Testis (tissue), 3 donors: ENCODE measurements around the gene PCDHA1. TPM values are rescaled to one million over a fixed set of nuclear protein-coding genes. Genes with fewer than 3 reads are reported as not detected.

Source experiments
- DNase-seq: peaks from one replicate; pipeline ENCODE4 v3.0.0-alpha.2; 2019
- H3K27ac ChIP-seq, 2 donors: fragments of 200-600 bp; sonication (generic); one replicate each; pipeline ENCODE4 v1.5.1; 2019
- H3K27me3 ChIP-seq: fragments of 200-600 bp; sonication (generic); one replicate; pipeline ENCODE4 v1.5.1; 2019
- H3K36me3 ChIP-seq: fragments of 200-600 bp; sonication (generic); one replicate; pipeline ENCODE4 v1.5.1; 2017; ENCODE audit warnings: low read depth; ENCODE audit errors: missing control alignments
- H3K4me1 ChIP-seq: fragments of 200-600 bp; sonication (generic); one replicate; pipeline ENCODE4 v1.5.1; 2019
- H3K4me3 ChIP-seq, 2 donors: fragments of 200-600 bp; sonication (generic); one replicate each; pipeline ENCODE4 v1.5.1; 2017 to 2019
- H3K9me3 ChIP-seq: fragments of 200-600 bp; sonication (generic); one replicate; pipeline ENCODE4 v1.5.1; 2017
- POLR2A ChIP-seq: fragments of 450-650 bp; IDR thresholded peaks from one replicate; pipeline ENCODE4 v1.6.1; 2017; ENCODE audit warnings: antibody characterized with exemption, mild to moderate bottlenecking, moderate library complexity
- WGBS, 2 donors: methylation state at CpG; one replicate each; pipeline ENCODE4 v1.1.5; 2018; 5-methylcytosine and 5-hydroxymethylcytosine counted together
- intact Hi-C: fragments of 100-400 bp; cut with DNase I; formaldehyde crosslinking; loops from one replicate; pipeline ENCODE4 v1.15.1; 2023; ENCODE audit warnings: low total_unique reads
- polyA plus RNA-seq: library from polyadenylated mRNA; stranded (reverse); fragments of 350-450 nt; fragmentation: Illumina TruSeq; extraction: RNeasy Lipid Tissue Mini Kit (QIAGEN cat#74804); gene quantifications from one replicate; pipeline ENCODE4 v1.2.3, GENCODE V29; 2014; ENCODE audit warnings: low read depth, low replicate concordance; ENCODE audit not compliant: insufficient read depth
- total RNA-seq, 2 donors: library from RNA; depleted of rRNA; stranded (reverse); fragments of >200 nt; gene quantifications; one replicate each; pipeline ENCODE4 v1.2.3, GENCODE V29; 2016
- TF ChIP-seq, protein P1 (sequence below), 3 experiments: fragments of 450-650 bp in 2 of 3; fragments of 200-600 bp in 1 of 3; sonication (generic) in 1 of 3; IDR thresholded peaks; one replicate each; pipeline ENCODE4 v1.5.1; 2016 to 2019; ENCODE audit warnings: antibody characterized with exemption in 3 of 3, mild to moderate bottlenecking in 2 of 3, moderate library complexity in 1 of 3

The PCDHA1 gene
- total and polyA plus RNA-seq, 3 donors from 2014 or later: 1.7 to 2.6 (median 1.8) TPM

DNA sequence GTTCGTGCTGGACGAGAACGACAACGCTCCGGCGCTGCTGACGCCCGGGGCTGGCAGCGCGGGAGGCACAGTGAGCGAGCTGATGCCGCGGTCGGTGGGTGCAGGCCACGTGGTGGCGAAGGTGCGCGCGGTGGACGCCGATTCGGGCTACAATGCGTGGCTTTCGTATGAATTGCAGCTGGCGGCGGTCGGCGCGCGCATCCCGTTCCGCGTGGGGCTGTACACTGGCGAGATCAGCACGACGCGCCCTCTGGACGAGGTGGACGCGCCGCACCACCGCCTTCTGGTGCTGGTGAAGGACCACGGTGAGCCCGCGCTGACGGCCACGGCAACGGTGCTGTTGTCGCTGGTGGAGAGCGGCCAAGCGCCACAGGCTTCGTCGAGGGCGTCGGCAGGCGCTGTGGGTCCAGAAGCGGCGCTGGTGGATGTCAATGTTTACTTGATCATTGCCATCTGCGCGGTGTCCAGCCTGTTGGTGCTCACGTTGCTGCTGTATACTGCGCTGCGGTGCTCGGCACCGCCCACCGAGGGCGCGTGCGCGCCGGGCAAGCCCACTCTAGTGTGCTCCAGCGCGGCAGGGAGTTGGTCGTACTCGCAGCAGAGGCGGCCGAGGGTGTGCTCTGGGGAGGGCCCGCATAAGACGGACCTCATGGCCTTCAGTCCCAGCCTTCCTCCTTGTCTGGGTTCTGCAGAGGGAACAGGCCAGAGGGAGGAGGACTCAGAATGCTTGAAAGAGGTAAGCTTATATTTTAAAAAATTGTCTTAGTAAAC is 98.2 kb downstream of the PCDHA1 start:
- H3K4me3 ChIP-seq: peak overlapping the region; percentile 37 to 45
- WGBS, 2 donors: 28 to 35% methylated on average over 53 to 56 of the region's 79 CpGs
- peak; percentile 33 for DNase-seq
- H3K27me3 ChIP-seq: no peaks in the 10 kb centered on the region
- no peaks in the 10 kb centered on the region for H3K9me3 ChIP-seq
- no peak overlapping the region for H3K27ac ChIP-seq
- no peaks in the 10 kb centered on the region for H3K36me3 ChIP-seq
- TF ChIP-seq POLR2A: no peak
- TF ChIP-seq, protein P1, sequence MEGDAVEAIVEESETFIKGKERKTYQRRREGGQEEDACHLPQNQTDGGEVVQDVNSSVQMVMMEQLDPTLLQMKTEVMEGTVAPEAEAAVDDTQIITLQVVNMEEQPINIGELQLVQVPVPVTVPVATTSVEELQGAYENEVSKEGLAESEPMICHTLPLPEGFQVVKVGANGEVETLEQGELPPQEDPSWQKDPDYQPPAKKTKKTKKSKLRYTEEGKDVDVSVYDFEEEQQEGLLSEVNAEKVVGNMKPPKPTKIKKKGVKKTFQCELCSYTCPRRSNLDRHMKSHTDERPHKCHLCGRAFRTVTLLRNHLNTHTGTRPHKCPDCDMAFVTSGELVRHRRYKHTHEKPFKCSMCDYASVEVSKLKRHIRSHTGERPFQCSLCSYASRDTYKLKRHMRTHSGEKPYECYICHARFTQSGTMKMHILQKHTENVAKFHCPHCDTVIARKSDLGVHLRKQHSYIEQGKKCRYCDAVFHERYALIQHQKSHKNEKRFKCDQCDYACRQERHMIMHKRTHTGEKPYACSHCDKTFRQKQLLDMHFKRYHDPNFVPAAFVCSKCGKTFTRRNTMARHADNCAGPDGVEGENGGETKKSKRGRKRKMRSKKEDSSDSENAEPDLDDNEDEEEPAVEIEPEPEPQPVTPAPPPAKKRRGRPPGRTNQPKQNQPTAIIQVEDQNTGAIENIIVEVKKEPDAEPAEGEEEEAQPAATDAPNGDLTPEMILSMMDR (IDR thresholded peaks at IDR 0.05): no peak
- H3K4me1 ChIP-seq: no peaks in the 10 kb centered on the region
- intact Hi-C loops: no loop called here

DNA sequence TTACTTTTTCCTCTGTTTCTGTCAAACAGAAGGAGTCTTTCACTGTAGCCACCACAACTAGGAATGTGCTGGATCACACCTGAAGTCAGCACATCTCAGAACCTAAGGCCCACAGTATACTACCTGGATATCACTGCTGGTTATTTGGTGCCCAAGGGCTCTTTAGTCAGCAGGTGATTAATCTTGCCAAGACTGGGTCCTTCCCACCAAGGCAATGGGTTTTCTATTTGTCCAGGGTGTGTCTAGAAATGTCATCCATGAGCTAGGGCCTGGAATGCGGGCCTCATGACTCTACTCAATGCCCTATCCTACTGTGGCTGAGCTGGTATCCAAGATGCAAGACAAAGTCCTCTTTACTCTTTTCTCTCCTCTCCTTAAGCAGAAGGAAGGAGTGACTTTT is 130.4 kb downstream of the PCDHA1 start:
- no peak overlapping the region for H3K27ac ChIP-seq
- TF ChIP-seq POLR2A: no peak
- TF ChIP-seq, protein P1 (IDR thresholded peaks at IDR 0.05): no peak
- DNase-seq: no peak
- H3K9me3 ChIP-seq: no peaks in the 10 kb centered on the region
- no peaks in the 10 kb centered on the region for H3K36me3 ChIP-seq
- no peaks in the 10 kb centered on the region for H3K27me3 ChIP-seq
- H3K4me1 ChIP-seq: no peaks in the 10 kb centered on the region
- H3K4me3 ChIP-seq: no peak overlapping the region
- WGBS, 2 donors: 77 to 93% methylated on average over 1 of the region's 1 CpG
- intact Hi-C loops: no loop called here

DNA sequence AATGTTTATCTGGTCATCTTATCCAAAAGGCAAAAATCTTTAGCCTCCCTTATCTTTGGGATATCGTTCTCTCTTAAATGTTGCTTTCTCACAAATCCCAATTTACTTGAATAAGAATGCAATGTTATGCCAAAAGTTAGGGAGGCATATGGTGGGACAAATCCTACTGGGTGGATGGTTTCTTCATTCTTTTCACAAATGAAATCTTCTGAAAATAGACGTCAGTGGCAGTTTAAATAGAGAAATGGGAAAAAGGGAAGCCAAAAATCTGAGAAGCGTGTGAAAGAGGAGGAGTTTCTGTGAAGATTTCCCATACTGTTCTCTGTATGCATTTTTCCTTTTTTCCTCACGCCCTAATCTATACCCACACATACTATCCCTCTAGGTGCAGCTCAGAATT is 137.7 kb downstream of the PCDHA1 start:
- no peaks in the 10 kb centered on the region for H3K27me3 ChIP-seq
- no peak for TF ChIP-seq POLR2A
- TF ChIP-seq, protein P1 (IDR thresholded peaks at IDR 0.05): no peak
- WGBS, 2 donors: 66 to 70% methylated on average over 4 of the region's 4 CpGs
- no peaks in the 10 kb centered on the region for H3K9me3 ChIP-seq
- H3K27ac ChIP-seq: no peak overlapping the region
- H3K36me3 ChIP-seq: no peaks in the 10 kb centered on the region
- no peak overlapping the region for H3K4me3 ChIP-seq
- H3K4me1 ChIP-seq: no peaks in the 10 kb centered on the region
- intact Hi-C loops: no loop called here
- DNase-seq: no peak

DNA sequence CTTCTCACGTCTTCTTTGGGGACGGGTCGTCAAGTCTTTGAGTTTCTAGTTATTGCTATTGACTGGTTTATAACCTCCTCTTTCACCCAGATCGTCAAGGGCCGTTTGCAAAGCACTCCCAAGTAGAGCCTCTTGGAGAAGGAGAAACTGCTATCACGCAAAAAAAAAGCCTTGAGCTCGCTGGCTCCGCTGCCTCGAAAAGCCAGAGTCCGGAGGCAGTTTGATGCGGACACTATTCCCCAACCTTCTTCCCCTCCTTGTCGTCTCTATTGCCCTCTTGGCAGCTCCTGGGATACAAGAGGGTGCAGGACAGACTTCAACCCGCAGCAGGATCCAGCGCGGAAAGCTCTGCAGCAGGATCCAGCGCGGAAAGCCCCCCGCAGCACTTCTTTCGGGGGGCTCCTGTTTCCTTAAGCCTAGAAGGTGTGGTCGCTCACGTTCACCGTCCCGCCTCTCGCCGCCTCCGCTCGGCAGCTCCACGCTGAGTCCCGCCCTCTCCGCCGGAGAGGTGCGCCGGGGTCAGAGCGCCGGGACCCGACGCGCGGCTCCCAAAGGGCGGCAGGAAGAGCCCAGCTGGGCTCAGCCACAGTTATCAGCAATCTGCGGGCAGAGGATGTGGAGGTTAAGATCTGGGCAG is 140.0 kb downstream of the PCDHA1 start, which contains the start of gene PCDHAC1:
PCDHAC1 (plus strand) TSS at position 494 of the 637 bp plus-strand sequence. CDS start 594 bp downstream, outside the sequence.
- intact Hi-C loops: no loop called here
- peak within 1 kb of the TSS; percentile 12 to 46 for H3K27ac ChIP-seq
- no peaks in the 10 kb centered on the region for H3K36me3 ChIP-seq
- DNase-seq: peak; percentile 39
- no peaks in the 10 kb centered on the region for H3K9me3 ChIP-seq
- no peak for TF ChIP-seq POLR2A
- TF ChIP-seq, protein P1 (IDR thresholded peaks at IDR 0.05): no peak
- 2 to 5% methylated on average over 12 to 40 of the region's 41 CpGs for WGBS, 2 donors
- H3K27me3 ChIP-seq: no peaks in the 10 kb centered on the region
- no peaks in the 10 kb centered on the region for H3K4me1 ChIP-seq
- peak within 1 kb of the TSS; percentile 48 to 68 for H3K4me3 ChIP-seq
